ENCODE data around the gene DNMT3A.
A peak's percentile ranks its signal among the peaks of the same experiment; 100 is the strongest.

GRCh38 chr2:25251422-25252273 is 90.1 kb downstream of the DNMT3A start:
- TF ChIP-seq CTCF (conservative IDR thresholded peaks at IDR 0.05; ENCODE audit: low read depth in 2 of 2) (no peak), EZH2 (IDR thresholded peaks at IDR 0.05; ENCODE audit: low read depth, unreplicated experiment) (no peak), STAT1 (IDR thresholded peaks at IDR 0.05; ENCODE audit: unreplicated experiment) (no peak), POLR2AphosphoS5 (IDR thresholded peaks at IDR 0.05; ENCODE audit: low read depth) (peak; percentile 50), ZNF462 (CRISPR knock-in tag; IDR thresholded peaks at IDR 0.05) (no peak), EZH2phosphoT487 (IDR thresholded peaks at IDR 0.05; ENCODE audit: unreplicated experiment) (no peak), REST (IDR thresholded peaks at IDR 0.05; ENCODE audit: unreplicated experiment) (no peak), NANOG (IDR thresholded peaks at IDR 0.05; ENCODE audit: borderline replicate concordance) (no peak), ETS1 (IDR thresholded peaks at IDR 0.05) (no peak), CREB1 (CRISPR knock-in tag; IDR thresholded peaks at IDR 0.05; ENCODE audit: low read depth) (no peak), ZNF331 (CRISPR knock-in tag; IDR thresholded peaks at IDR 0.05; ENCODE audit: low read depth) (no peak)

Measured in GM23338 (cell line).